ENCODE measurements around the gene CERS6.

The CERS6 gene

GRCh38 chr2:168574856-168575630, 119.0 kb downstream of the CERS6 start:
- no peak for DNase-seq

- no peak for DNase-seq
Measured at GRCh38 chr2:168577885-168578284, 121.8 kb downstream of the CERS6 start.

GRCh38 chr2:168583064-168583709, 127.1 kb downstream of the CERS6 start:
- DNase-seq, result no peak

GRCh38 chr2:168583710-168584521, 127.8 kb downstream of the CERS6 start:
- no peak for DNase-seq

- DNase-seq, result no peak
Measured at GRCh38 chr2:168584911-168585310, 128.8 kb downstream of the CERS6 start.

- no peak for DNase-seq
Measured at GRCh38 chr2:168585700-168586099, 129.6 kb downstream of the CERS6 start.

GRCh38 chr2:168587307-168587706, 131.2 kb downstream of the CERS6 start:
- DNase-seq, result no peak

- DNase-seq, result no peak
Measured at GRCh38 chr2:168589236-168590211, 133.5 kb downstream of the CERS6 start.

- DNase-seq, result no peak
Measured at GRCh38 chr2:168592181-168592831, 136.2 kb downstream of the CERS6 start.

- no peak for DNase-seq
Measured at GRCh38 chr2:168593713-168594112, 137.6 kb downstream of the CERS6 start.

- DNase-seq, result no peak
Measured at GRCh38 chr2:168594778-168595177, 138.7 kb downstream of the CERS6 start.

GRCh38 chr2:168596881-168597655, 141.0 kb downstream of the CERS6 start:
- DNase-seq, result no peak

- DNase-seq, result no peak
Measured at GRCh38 chr2:168599738-168600137, 143.7 kb downstream of the CERS6 start.

GRCh38 chr2:168600949-168601348, 144.9 kb downstream of the CERS6 start:
- no peak for DNase-seq

- DNase-seq, result no peak
Measured at GRCh38 chr2:168601741-168602140, 145.7 kb downstream of the CERS6 start.

GRCh38 chr2:168602379-168602778, 146.3 kb downstream of the CERS6 start:
- DNase-seq, result no peak

GRCh38 chr2:168602846-168603401, 146.9 kb downstream of the CERS6 start:
- DNase-seq, result no peak

GRCh38 chr2:168603439-168603961, 147.4 kb downstream of the CERS6 start:
- no peak for DNase-seq

- DNase-seq, result no peak
Measured at GRCh38 chr2:168604252-168604651, 148.2 kb downstream of the CERS6 start.

- DNase-seq, result no peak
Measured at GRCh38 chr2:168607992-168608391, 151.9 kb downstream of the CERS6 start.
